GM12878 (cell line): ENCODE data around the gene STK33. TPM values are rescaled to one million over a fixed set of nuclear protein-coding genes. Genes with fewer than 3 reads are reported as not detected.

Source experiments
- ATAC-seq: fragments of 200-7000 bp; cut with Tn5 transposase; 3 replicates; pipeline ENCODE4 v1.9.1; 2020; ENCODE audit warnings: mild to moderate bottlenecking, moderate library complexity
- BruUV-seq: library from RNA; stranded (reverse); fragments of 400-500 nt; replicated peaks from 2 replicates; lab custom pipeline; 2021; lab: Mats Ljungman, UMichigan
- CTCF ChIA-PET: fragments of 300-600 bp; sonication (Branson Sonifier 250); formaldehyde crosslinking; extraction: SDS; loops from one replicate; lab custom pipeline; 2021; ENCODE audit warnings: inconsistent platforms; lab: Yijun Ruan, JAX
- POLR2A ChIA-PET: fragments of 350-600 bp; formaldehyde crosslinking; extraction: SDS; loops from one replicate; lab custom pipeline; 2021; ENCODE audit warnings: inconsistent platforms; lab: Charles Lee
- RAD21 ChIA-PET: fragments of 300-600 bp; sonication (Branson Sonifier 250); formaldehyde crosslinking; loops from one replicate; lab custom pipeline; 2023; ENCODE audit warnings: antibody characterized with exemption; ENCODE audit not compliant: unreplicated experiment; lab: Charles Lee
- SMC1A ChIA-PET: fragments of 300-600 bp; sonication (Branson Sonifier 250); formaldehyde crosslinking; loops from one replicate; lab custom pipeline; 2023; ENCODE audit not compliant: unreplicated experiment, uncharacterized antibody; lab: Charles Lee
- DNase-seq: peaks from one replicate; pipeline ENCODE4 v3.0.0-alpha.2; 2011; ENCODE audit warnings: low read depth, low spot score
- FAIRE-seq: peaks from 3 replicates; lab custom pipeline; 2011; peaks lifted over from hg19 to GRCh38; lab: Jason Lieb, UNC
- H2AFZ ChIP-seq: 2 replicates; pipeline ENCODE4 v1.6.0; 2011; ENCODE audit warnings: low read depth, low read length, control low read depth; ENCODE audit not compliant: control insufficient read depth
- H3K27ac ChIP-seq: 2 replicates; pipeline ENCODE4 v1.5.1; 2011; ENCODE audit warnings: control low read depth; ENCODE audit not compliant: control insufficient read depth, insufficient read depth
- H3K27me3 ChIP-seq, 2 experiments: replicated peaks in 1 of 2; 2 replicates each; pipeline versions ENCODE4 v1.6.0 to v1.6.1; 2011; ENCODE audit warnings: low read length in 1 of 2; ENCODE audit not compliant: control insufficient read depth in 2 of 2, insufficient read depth in 2 of 2
- H3K36me3 ChIP-seq, 2 experiments: 2 replicates each; pipeline ENCODE4 v1.5.1; 2011; ENCODE audit warnings: low read length in 1 of 2; ENCODE audit not compliant: control insufficient read depth in 2 of 2, insufficient read depth in 2 of 2
- H3K4me1 ChIP-seq: 2 replicates; pipeline ENCODE4 v1.6.1; 2011; ENCODE audit warnings: mild to moderate bottlenecking, low read length, moderate library complexity, mixed read lengths; ENCODE audit not compliant: control insufficient read depth, insufficient read depth
- H3K4me2 ChIP-seq: 2 replicates; pipeline ENCODE4 v1.6.0; 2011; ENCODE audit warnings: control low read depth; ENCODE audit not compliant: control insufficient read depth, insufficient read depth
- H3K4me3 ChIP-seq: fragments of 200-600 bp; sonication (generic); 2 replicates; pipeline ENCODE4 v1.5.1; 2016
- H3K79me2 ChIP-seq: 2 replicates; pipeline ENCODE4 v1.6.0; 2011; ENCODE audit warnings: low read length; ENCODE audit not compliant: control insufficient read depth, insufficient read depth
- H3K9ac ChIP-seq: 2 replicates; pipeline ENCODE4 v1.8.0; 2011; ENCODE audit warnings: low read length, control low read depth, mixed read lengths; ENCODE audit not compliant: control insufficient read depth, insufficient read depth
- H3K9me3 ChIP-seq: replicated peaks from 3 replicates; pipeline ENCODE4 v1.5.1; 2011; ENCODE audit warnings: mild to moderate bottlenecking, low read length; ENCODE audit not compliant: control insufficient read depth, insufficient read depth
- H4K20me1 ChIP-seq: 2 replicates; pipeline ENCODE4 v1.6.0; 2011; ENCODE audit not compliant: control insufficient read depth, insufficient read depth
- CBFB ChIP-seq: IDR thresholded peaks from 2 replicates; pipeline ENCODE4 v1.6.1; 2016; ENCODE audit warnings: antibody characterized with exemption, low read depth
- CHD1 ChIP-seq: IDR thresholded peaks from 2 replicates; pipeline ENCODE4 v1.6.1; 2012; ENCODE audit warnings: low read depth, low read length, improper control_type of control experiment
- ESRRA ChIP-seq: IDR thresholded peaks from 2 replicates; pipeline ENCODE4 v1.6.1; 2012; ENCODE audit warnings: mild to moderate bottlenecking, low read length, improper control_type of control experiment
- FOS ChIP-seq: IDR thresholded peaks from 3 replicates; pipeline ENCODE4 v1.6.1; 2011; ENCODE audit warnings: borderline replicate concordance; ENCODE audit not compliant: insufficient read length; ENCODE audit errors: extremely low read depth
- JUND ChIP-seq: IDR thresholded peaks from 2 replicates; pipeline ENCODE4 v1.6.1; 2012; ENCODE audit warnings: low read depth, mild to moderate bottlenecking, low read length, improper control_type of control experiment, moderate library complexity
- MTA3 ChIP-seq: IDR thresholded peaks from 2 replicates; pipeline ENCODE4 v1.6.1; 2012; ENCODE audit warnings: low read length, inconsistent platforms, borderline replicate concordance
- TARDBP ChIP-seq: IDR thresholded peaks from 2 replicates; pipeline ENCODE4 v1.6.1; 2016; ENCODE audit warnings: borderline replicate concordance
- YBX1 ChIP-seq: fragments of 450-650 bp; IDR thresholded peaks from 2 replicates; pipeline ENCODE4 v1.6.1; 2016; ENCODE audit warnings: antibody characterized with exemption
- ZBED1 ChIP-seq: IDR thresholded peaks from 2 replicates; pipeline ENCODE4 v1.6.1; 2016; ENCODE audit warnings: borderline replicate concordance
- ZNF207 ChIP-seq: fragments of 450-650 bp; IDR thresholded peaks from 2 replicates; pipeline ENCODE4 v1.6.1; 2014; ENCODE audit warnings: antibody characterized with exemption, mild to moderate bottlenecking, borderline replicate concordance
- WGBS: methylation state at CpG from one replicate; pipeline ENCODE4 v1.1.6; 2016; ENCODE audit warnings: low lambda C conversion rate; ENCODE audit not compliant: insufficient replicate concordance, insufficient coverage; ENCODE audit errors: missing lambda C conversion rate; 5-methylcytosine and 5-hydroxymethylcytosine counted together
- in situ Hi-C: fragments of 300-500 bp; cut with MboI; formaldehyde crosslinking; loops from 9 replicates; pipeline ENCODE4 v1.14.3; 2018; ENCODE audit warnings: mixed read lengths
- intact Hi-C: fragments of 100-400 bp; cut with micrococcal nuclease; formaldehyde crosslinking; loops from one replicate; pipeline ENCODE4 v1.14.2; 2022; ENCODE audit not compliant: unreplicated experiment
- polyA plus RNA-seq, 11 experiments: library from polyadenylated mRNA; depleted of rRNA in 4 of 11; unstranded in 6 of 11; stranded (reverse) in 5 of 11; fragments of >200 nt; fragmentation: Nextera tagmentation in 4 of 11; fragmentation: Illumina TruSeq in 1 of 11; extraction: Ambion mirVana in 4 of 11; extraction: Trizol in 1 of 11; gene quantifications; 1 replicate in 1 of 11; 2 replicates in 10 of 11; pipeline versions ENCODE4 v1.2.1 to v1.2.3, GENCODE V29; 2011 to 2016; ENCODE audit warnings: inconsistent platforms in 2 of 11, missing spikeins in 2 of 11, low read depth in 1 of 11
- total RNA-seq, 4 experiments: library from RNA; depleted of rRNA in 3 of 4; stranded (reverse); fragments of >200 nt in 3 of 4; fragmentation: Illumina TruSeq in 1 of 4; extraction: Trizol in 1 of 4; gene quantifications; 2 replicates each; pipeline versions ENCODE4 v1.2.1 to v1.2.3, GENCODE V29; 2013 to 2021
- TF ChIP-seq, protein P1 (sequence below): IDR thresholded peaks from 2 replicates; pipeline ENCODE4 v1.6.1; 2011; ENCODE audit warnings: borderline replicate concordance, low read depth, mild to moderate bottlenecking, moderate library complexity, mixed read lengths, low read length; ENCODE audit not compliant: insufficient read depth; ENCODE audit errors: extremely low read length
- TF ChIP-seq, protein P2 (sequence below): fragments of 450-650 bp; IDR thresholded peaks from 2 replicates; pipeline ENCODE4 v1.6.1; 2017; ENCODE audit warnings: low read depth, mild to moderate bottlenecking, moderate library complexity
- TF ChIP-seq, protein P3 (sequence below): IDR thresholded peaks from 2 replicates; pipeline ENCODE4 v1.6.1; 2012; ENCODE audit warnings: low read depth, low read length, improper control_type of control experiment
- TF ChIP-seq, protein P4 (sequence below): fragments of 450-650 bp; formaldehyde crosslinking; IDR thresholded peaks from 2 replicates; pipeline ENCODE4 v1.5.0; 2022; ENCODE audit warnings: mild to moderate bottlenecking, missing genetic modification characterization

STK33 gene
- total and polyA plus RNA-seq, 10 of the 15 experiments (the other 5 are each of a cell fraction or from before 2014, with no cell fraction given) = 5.2 to 27.3 (median 18.3) TPM

DNA sequence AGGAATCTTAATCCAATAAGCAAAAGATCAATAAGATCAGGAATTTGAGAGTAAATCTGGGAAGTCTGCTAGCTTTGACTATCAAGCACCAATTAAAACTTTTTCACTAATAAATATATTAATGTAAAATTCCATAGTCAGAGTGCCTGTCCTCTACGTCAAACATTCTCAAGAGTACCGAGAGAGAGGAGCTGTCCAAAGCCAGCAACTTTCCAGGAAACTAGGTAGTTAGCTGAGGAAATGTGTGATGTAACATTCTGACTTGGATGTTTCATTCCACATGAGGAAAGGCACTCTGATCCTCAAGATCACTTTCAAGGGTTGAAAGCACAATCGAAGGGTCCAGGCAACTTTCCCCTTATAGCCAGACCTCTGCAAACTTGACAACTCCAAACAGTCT is 113.2 kb downstream of the STK33 start:
- intact Hi-C loops (no loop called here), in situ Hi-C loops (no loop called here)
- ATAC-seq (no peak), FAIRE-seq (no peak), DNase-seq (no peak)
- ChIA-PET SMC1A (interaction anchor here (1.4 kb wide), 1 partner anchor 9 kb away, joined by 6 read pairs; no protein-coding TSS in a partner anchor), POLR2A (interaction anchor here (0.6 kb wide), 1 partner anchor 119 kb away, joined by 4 read pairs; no protein-coding TSS in a partner anchor), RAD21 (no interaction called here), CTCF (interaction anchor here (0.6 to 0.8 kb wide), 2 partner anchors 51 to 86 kb away, joined by 3 read pairs; no protein-coding TSS in a partner anchor)
- Histone ChIP-seq H3K4me2 (no peak overlapping the region), H3K4me1 (peaks cover 5% of the 10 kb centered on the region; the same call in 1 of the 2 replicates), H3K27ac (no peak overlapping the region), H3K9ac (no peak overlapping the region), H3K36me3 (no peaks in the 10 kb centered on the region), H2AFZ (no peak overlapping the region), H3K27me3 (no peaks in the 10 kb centered on the region), H4K20me1 (no peaks in the 10 kb centered on the region), H3K79me2 (no peaks in the 10 kb centered on the region), H3K9me3 (no peaks in the 10 kb centered on the region), H3K4me3 (no peak overlapping the region)
- BruUV-seq = no TSS peak
- TF ChIP-seq, protein P1, sequence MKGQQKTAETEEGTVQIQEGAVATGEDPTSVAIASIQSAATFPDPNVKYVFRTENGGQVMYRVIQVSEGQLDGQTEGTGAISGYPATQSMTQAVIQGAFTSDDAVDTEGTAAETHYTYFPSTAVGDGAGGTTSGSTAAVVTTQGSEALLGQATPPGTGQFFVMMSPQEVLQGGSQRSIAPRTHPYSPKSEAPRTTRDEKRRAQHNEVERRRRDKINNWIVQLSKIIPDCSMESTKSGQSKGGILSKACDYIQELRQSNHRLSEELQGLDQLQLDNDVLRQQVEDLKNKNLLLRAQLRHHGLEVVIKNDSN = no peak
- no peak for TF ChIP-seq CBFB
- TF ChIP-seq YBX1 = no peak
- TF ChIP-seq ZNF207 = no peak
- TF ChIP-seq, protein P2, sequence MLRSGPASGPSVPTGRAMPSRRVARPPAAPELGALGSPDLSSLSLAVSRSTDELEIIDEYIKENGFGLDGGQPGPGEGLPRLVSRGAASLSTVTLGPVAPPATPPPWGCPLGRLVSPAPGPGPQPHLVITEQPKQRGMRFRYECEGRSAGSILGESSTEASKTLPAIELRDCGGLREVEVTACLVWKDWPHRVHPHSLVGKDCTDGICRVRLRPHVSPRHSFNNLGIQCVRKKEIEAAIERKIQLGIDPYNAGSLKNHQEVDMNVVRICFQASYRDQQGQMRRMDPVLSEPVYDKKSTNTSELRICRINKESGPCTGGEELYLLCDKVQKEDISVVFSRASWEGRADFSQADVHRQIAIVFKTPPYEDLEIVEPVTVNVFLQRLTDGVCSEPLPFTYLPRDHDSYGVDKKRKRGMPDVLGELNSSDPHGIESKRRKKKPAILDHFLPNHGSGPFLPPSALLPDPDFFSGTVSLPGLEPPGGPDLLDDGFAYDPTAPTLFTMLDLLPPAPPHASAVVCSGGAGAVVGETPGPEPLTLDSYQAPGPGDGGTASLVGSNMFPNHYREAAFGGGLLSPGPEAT = no peak
- TF ChIP-seq, protein P3, sequence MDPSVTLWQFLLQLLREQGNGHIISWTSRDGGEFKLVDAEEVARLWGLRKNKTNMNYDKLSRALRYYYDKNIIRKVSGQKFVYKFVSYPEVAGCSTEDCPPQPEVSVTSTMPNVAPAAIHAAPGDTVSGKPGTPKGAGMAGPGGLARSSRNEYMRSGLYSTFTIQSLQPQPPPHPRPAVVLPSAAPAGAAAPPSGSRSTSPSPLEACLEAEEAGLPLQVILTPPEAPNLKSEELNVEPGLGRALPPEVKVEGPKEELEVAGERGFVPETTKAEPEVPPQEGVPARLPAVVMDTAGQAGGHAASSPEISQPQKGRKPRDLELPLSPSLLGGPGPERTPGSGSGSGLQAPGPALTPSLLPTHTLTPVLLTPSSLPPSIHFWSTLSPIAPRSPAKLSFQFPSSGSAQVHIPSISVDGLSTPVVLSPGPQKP = no peak
- no peak for TF ChIP-seq TARDBP
- no peak for TF ChIP-seq CHD1
- no peak for TF ChIP-seq JUND
- no peak for TF ChIP-seq ZBED1
- no peak for TF ChIP-seq MTA3
- TF ChIP-seq, protein P4, sequence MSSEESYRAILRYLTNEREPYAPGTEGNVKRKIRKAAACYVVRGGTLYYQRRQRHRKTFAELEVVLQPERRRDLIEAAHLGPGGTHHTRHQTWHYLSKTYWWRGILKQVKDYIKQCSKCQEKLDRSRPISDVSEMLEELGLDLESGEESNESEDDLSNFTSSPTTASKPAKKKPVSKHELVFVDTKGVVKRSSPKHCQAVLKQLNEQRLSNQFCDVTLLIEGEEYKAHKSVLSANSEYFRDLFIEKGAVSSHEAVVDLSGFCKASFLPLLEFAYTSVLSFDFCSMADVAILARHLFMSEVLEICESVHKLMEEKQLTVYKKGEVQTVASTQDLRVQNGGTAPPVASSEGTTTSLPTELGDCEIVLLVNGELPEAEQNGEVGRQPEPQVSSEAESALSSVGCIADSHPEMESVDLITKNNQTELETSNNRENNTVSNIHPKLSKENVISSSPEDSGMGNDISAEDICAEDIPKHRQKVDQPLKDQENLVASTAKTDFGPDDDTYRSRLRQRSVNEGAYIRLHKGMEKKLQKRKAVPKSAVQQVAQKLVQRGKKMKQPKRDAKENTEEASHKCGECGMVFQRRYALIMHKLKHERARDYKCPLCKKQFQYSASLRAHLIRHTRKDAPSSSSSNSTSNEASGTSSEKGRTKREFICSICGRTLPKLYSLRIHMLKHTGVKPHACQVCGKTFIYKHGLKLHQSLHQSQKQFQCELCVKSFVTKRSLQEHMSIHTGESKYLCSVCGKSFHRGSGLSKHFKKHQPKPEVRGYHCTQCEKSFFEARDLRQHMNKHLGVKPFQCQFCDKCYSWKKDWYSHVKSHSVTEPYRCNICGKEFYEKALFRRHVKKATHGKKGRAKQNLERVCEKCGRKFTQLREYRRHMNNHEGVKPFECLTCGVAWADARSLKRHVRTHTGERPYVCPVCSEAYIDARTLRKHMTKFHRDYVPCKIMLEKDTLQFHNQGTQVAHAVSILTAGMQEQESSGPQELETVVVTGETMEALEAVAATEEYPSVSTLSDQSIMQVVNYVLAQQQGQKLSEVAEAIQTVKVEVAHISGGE = no peak
- no peak for TF ChIP-seq FOS
- no peak for TF ChIP-seq ESRRA
- WGBS = 93% methylated on average over 3 of the region's 3 CpGs
